GM06990 (cell line): ENCODE results near the gene DUSP6.

Experiments
- DNase-seq: peaks from one replicate; pipeline ENCODE4 v3.0.0-alpha.2; 2011; ENCODE audit not compliant: insufficient read length; ENCODE audit errors: extremely low read depth
- H3K27me3 ChIP-seq: replicated peaks from 2 replicates; pipeline ENCODE4 v1.6.0; 2011; ENCODE audit warnings: low read length; ENCODE audit not compliant: control insufficient read depth, insufficient read depth
- H3K36me3 ChIP-seq: 2 replicates; pipeline ENCODE4 v1.5.1; 2011; ENCODE audit warnings: low read length; ENCODE audit not compliant: control insufficient read depth, insufficient read depth
- H3K4me3 ChIP-seq: replicated peaks from 2 replicates; pipeline ENCODE4 v1.5.1; 2011; ENCODE audit warnings: low read depth, mild to moderate bottlenecking, control low read depth, low read length
- CTCF ChIP-seq: IDR thresholded peaks from 2 replicates; pipeline ENCODE4 v1.5.1; 2011; ENCODE audit warnings: low read length, control low read depth, mild to moderate bottlenecking, inconsistent platforms; ENCODE audit not compliant: insufficient read depth, poor library complexity, severe bottlenecking

Gene DUSP6

GRCh38 chr12:89306827-89307473 lies 45.4 kb downstream of the DUSP6 start:
- H3K36me3 ChIP-seq = no peaks in the 10 kb centered on the region
- no peak overlapping the region for H3K4me3 ChIP-seq
- TF ChIP-seq CTCF = no peak
- no peak for DNase-seq
- no peaks in the 10 kb centered on the region for H3K27me3 ChIP-seq

GRCh38 chr12:89305373-89305772 lies 46.9 kb downstream of the DUSP6 start:
- no peaks in the 10 kb centered on the region for H3K36me3 ChIP-seq
- H3K27me3 ChIP-seq = no peaks in the 10 kb centered on the region
- H3K4me3 ChIP-seq = no peak overlapping the region
- TF ChIP-seq CTCF = no peak
- no peak for DNase-seq

GRCh38 chr12:89299931-89300330 lies 52.4 kb downstream of the DUSP6 start:
- H3K4me3 ChIP-seq = no peak overlapping the region
- no peak for TF ChIP-seq CTCF
- DNase-seq = no peak

GRCh38 chr12:89299417-89299816 lies 52.9 kb downstream of the DUSP6 start:
- Histone ChIP-seq H3K36me3 (no peaks in the 10 kb centered on the region), H3K4me3 (no peak overlapping the region), H3K27me3 (no peaks in the 10 kb centered on the region)
- DNase-seq = no peak
- TF ChIP-seq CTCF = no peak

More at GRCh38 chr12:89299931-89300330, 52.4 kb downstream of the DUSP6 start:
- no peaks in the 10 kb centered on the region for H3K27me3 ChIP-seq
- H3K36me3 ChIP-seq = no peaks in the 10 kb centered on the region
